WTC11 (cell line): ENCODE results near the gene KCNJ4.

Experiments
- CTCF ChIP-seq: fragments of 200-600 bp; IDR thresholded peaks from 2 replicates; pipeline ENCODE4 v1.8.0; 2022; ENCODE audit warnings: antibody characterized with exemption
- E2F4 ChIP-seq: sonication (generic); formaldehyde crosslinking; IDR thresholded peaks from 2 replicates; pipeline ENCODE4 v1.8.1; 2022; ENCODE audit warnings: low read depth, mild to moderate bottlenecking, moderate library complexity, missing genetic modification reagents, borderline replicate concordance
- MAX ChIP-seq: sonication (generic); formaldehyde crosslinking; IDR thresholded peaks from 2 replicates; pipeline ENCODE4 v1.8.0; 2022; ENCODE audit warnings: mild to moderate bottlenecking, missing genetic modification reagents
- NR1H2 ChIP-seq: sonication (generic); formaldehyde crosslinking; IDR thresholded peaks from 2 replicates; pipeline ENCODE4 v1.9.0; 2021; ENCODE audit warnings: mild to moderate bottlenecking, moderate library complexity, missing genetic modification reagents
- SP1 ChIP-seq: sonication (generic); formaldehyde crosslinking; conservative IDR thresholded peaks from 2 replicates; pipeline ENCODE4 v1.8.1; 2022; ENCODE audit warnings: missing genetic modification reagents
- STAT6 ChIP-seq: sonication (generic); formaldehyde crosslinking; conservative IDR thresholded peaks from 2 replicates; pipeline ENCODE4 v1.8.1; 2023; ENCODE audit warnings: mild to moderate bottlenecking, low read depth, missing genetic modification reagents, moderate library complexity
- ZBTB21 ChIP-seq: sonication (generic); formaldehyde crosslinking; IDR thresholded peaks from 2 replicates; pipeline ENCODE4 v1.8.1; 2023; ENCODE audit warnings: mild to moderate bottlenecking, missing genetic modification reagents, borderline replicate concordance
- ZNF121 ChIP-seq: sonication (generic); formaldehyde crosslinking; IDR thresholded peaks from 2 replicates; pipeline ENCODE4 v1.8.0; 2023; ENCODE audit warnings: missing genetic modification reagents
- ZNF232 ChIP-seq: sonication (generic); formaldehyde crosslinking; IDR thresholded peaks from 2 replicates; pipeline ENCODE4 v1.8.0; 2022; ENCODE audit warnings: mild to moderate bottlenecking, missing genetic modification reagents
- ZNF317 ChIP-seq: sonication (generic); formaldehyde crosslinking; IDR thresholded peaks from 2 replicates; pipeline ENCODE4 v1.8.1; 2023; ENCODE audit warnings: low read depth, mild to moderate bottlenecking, moderate library complexity, missing genetic modification reagents, borderline replicate concordance
- ZNF416 ChIP-seq: fragments of 250-450 bp; sonication (Bioruptor Pico); IDR thresholded peaks from 2 replicates; pipeline ENCODE4 v1.9.0; 2021; ENCODE audit warnings: mild to moderate bottlenecking, inconsistent platforms
- ZSCAN18 ChIP-seq: fragments of 250-450 bp; sonication (Bioruptor Pico); IDR thresholded peaks from 2 replicates; pipeline ENCODE4 v2.1.2; 2022; ENCODE audit warnings: mild to moderate bottlenecking, moderate library complexity

DNA sequence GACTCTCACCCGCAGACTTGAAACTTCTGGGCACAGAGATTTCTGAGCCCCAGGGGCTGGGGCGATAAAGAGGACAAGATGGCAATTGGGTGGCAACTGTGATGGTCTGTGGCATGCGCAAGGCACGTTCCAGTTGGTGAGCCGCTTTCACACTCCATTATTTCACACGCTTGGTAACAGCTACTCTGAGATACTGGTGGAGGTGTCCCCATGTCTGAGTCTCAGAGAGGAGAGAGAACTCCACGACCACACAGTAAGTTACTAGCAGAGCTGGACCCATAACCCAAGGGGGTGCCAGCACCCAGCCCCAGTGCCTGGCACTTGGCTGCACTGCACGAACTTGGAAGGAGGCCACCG, 6.0 kb upstream of the KCNJ4 start:
- no peak for TF ChIP-seq ZNF317 (CRISPR knock-in tag)
- TF ChIP-seq SP1 (CRISPR knock-in tag) = no peak
- no peak for TF ChIP-seq CTCF
- TF ChIP-seq ZBTB21 (CRISPR knock-in tag) = no peak
- TF ChIP-seq NR1H2 (CRISPR knock-in tag) = no peak
- TF ChIP-seq E2F4 (CRISPR knock-in tag) = no peak
- no peak for TF ChIP-seq ZNF416 (CRISPR knock-in tag)
- no peak for TF ChIP-seq ZSCAN18 (CRISPR knock-in tag)
- no peak for TF ChIP-seq MAX (CRISPR knock-in tag)
- no peak for TF ChIP-seq ZNF232
- no peak for TF ChIP-seq STAT6 (CRISPR knock-in tag)
- TF ChIP-seq ZNF121 = no peak
